ENCODE data around the gene PCDHB3.
"Not testable (repeated sequence)": the region's sequence is repeated elsewhere in the genome, so short reads cannot be mapped to it uniquely, and the experiment has no call there.

The PCDHB3 gene

GRCh38 chr5:141100243-141100805 lies at the start of gene PCDHB3:
PCDHB3 (plus strand) TSS chr5:141100473; CDS start chr5:141100650, 177 bp downstream.
- DNase-seq = no peak

- DNase-seq = no peak
These were observed 49.4 kb upstream of the PCDHB3 start, which contains the start of gene PCDHB1 for GRCh38 chr5:141050622-141051520. PCDHB1 (plus strand) TSS chr5:141051374; CDS start chr5:141051471, 97 bp downstream.

- DNase-seq = no peak
These were observed 48.8 kb upstream of the PCDHB3 start for GRCh38 chr5:141051521-141051866.

- no peak for DNase-seq
These were observed 22.4 kb upstream of the PCDHB3 start for GRCh38 chr5:141077826-141078225.

GRCh38 chr5:141082228-141082627 lies 18.0 kb upstream of the PCDHB3 start:
- DNase-seq = no peak

- DNase-seq = no peak
These were observed 15.7 kb upstream of the PCDHB3 start for GRCh38 chr5:141084487-141084989.

GRCh38 chr5:141094481-141095262 lies 5.6 kb upstream of the PCDHB3 start, which contains the start of gene PCDHB2:
PCDHB2 (plus strand) TSS chr5:141094615; CDS start chr5:141094791, 176 bp downstream.
- DNase-seq = no peak

GRCh38 chr5:141095263-141095641 lies 5.0 kb upstream of the PCDHB3 start:
- DNase-seq = no peak

GRCh38 chr5:141096181-141096580 lies 4.1 kb upstream of the PCDHB3 start:
- not testable (repeated sequence) for DNase-seq

GRCh38 chr5:141096586-141096985 lies 3.7 kb upstream of the PCDHB3 start:
- not testable (repeated sequence) for DNase-seq

GRCh38 chr5:141101059-141101458 lies 786 bp downstream of the PCDHB3 start:
- no peak for DNase-seq

- DNase-seq = not testable (repeated sequence)
These were observed 1.8 kb downstream of the PCDHB3 start for GRCh38 chr5:141102070-141102469.

- DNase-seq = not testable (repeated sequence)
These were observed 2.2 kb downstream of the PCDHB3 start for GRCh38 chr5:141102471-141102870.

- no peak for DNase-seq
These were observed 5.1 kb downstream of the PCDHB3 start for GRCh38 chr5:141105350-141105749.

GRCh38 chr5:141119250-141119649 lies 19.0 kb downstream of the PCDHB3 start:
- no peak for DNase-seq

- no peak for DNase-seq
These were observed 21.3 kb downstream of the PCDHB3 start, which contains the start of gene PCDHB4 for GRCh38 chr5:141121563-141121962. PCDHB4 (plus strand) TSS chr5:141121818; CDS start chr5:141121999, 181 bp downstream.

- DNase-seq = no peak
These were observed 21.7 kb downstream of the PCDHB3 start for GRCh38 chr5:141121985-141122384.

GRCh38 chr5:141123396-141124135 lies 23.3 kb downstream of the PCDHB3 start:
- DNase-seq = not testable (repeated sequence)

- DNase-seq = no peak
These were observed 27.0 kb downstream of the PCDHB3 start for GRCh38 chr5:141127305-141127704.

GRCh38 chr5:141135030-141135717 lies 34.9 kb downstream of the PCDHB3 start, which contains the start of gene PCDHB5:
PCDHB5 (plus strand) TSS chr5:141135206; CDS start chr5:141135435, 229 bp downstream.
- no peak for DNase-seq

- DNase-seq = no peak
These were observed 35.5 kb downstream of the PCDHB3 start for GRCh38 chr5:141135718-141136266.
